GM18867 (cell line): ENCODE data around the gene SLC38A10.

ENCODE experiments used
- ATAC-seq: cut with Tn5 transposase; IDR thresholded peaks from one replicate; pipeline ENCODE4 v1.9.1; 2021; ENCODE audit warnings: mild to moderate bottlenecking, moderate library complexity; ENCODE audit not compliant: unreplicated experiment

Gene SLC38A10

GRCh38 chr17:81244358-81245023, 50.6 kb downstream of the SLC38A10 start:
- ATAC-seq = no peak

GRCh38 chr17:81243333-81243664, 51.8 kb downstream of the SLC38A10 start:
- ATAC-seq = no peak

DNA sequence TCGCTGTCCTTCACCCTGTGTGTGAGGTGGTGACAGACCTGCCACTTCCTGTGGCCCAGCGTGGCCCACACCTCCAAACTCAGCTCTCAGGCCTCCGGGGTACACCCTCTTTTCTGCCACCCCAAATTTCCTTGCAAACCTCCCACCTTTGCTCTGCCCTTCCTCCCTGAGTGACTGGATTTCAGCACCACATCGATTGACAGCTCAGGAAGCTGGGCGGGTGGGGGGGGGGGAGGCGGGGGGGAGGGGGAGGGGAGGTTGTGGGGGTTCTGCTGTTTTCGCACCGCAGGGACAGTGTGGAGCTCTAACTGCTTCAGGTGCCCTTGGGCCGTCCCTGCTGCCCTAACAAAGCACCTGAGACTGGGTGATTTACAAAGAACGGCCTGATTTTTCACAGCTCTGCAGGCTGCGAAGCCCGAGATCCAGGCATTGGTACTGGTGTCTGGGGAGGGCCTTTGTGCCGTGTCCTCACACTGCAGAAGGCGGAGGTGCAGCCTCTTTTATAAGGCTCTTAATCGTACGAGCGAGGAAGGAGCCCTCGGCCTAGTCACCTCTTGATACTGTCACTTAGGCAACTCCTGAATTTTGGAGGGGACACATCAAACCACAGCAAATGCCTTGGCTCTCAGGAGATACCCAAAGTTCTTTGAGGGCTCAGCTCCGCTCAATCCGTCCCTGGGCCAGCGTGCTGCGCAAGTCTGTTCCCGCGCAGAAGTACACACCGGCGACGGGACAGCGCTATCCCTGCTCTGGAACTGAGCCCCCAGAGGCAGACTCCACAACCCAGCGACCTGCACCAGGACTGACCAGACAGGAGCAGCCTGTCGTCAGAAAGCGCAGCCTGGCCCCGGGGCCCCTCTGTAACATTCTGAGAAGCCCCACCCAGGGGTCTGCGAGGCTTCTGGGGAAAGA, 52.4 kb downstream of the SLC38A10 start:
- ATAC-seq = no peak

GRCh38 chr17:81241648-81242420, 53.3 kb downstream of the SLC38A10 start:
- ATAC-seq = no peak

GRCh38 chr17:81241203-81241602, 53.9 kb downstream of the SLC38A10 start:
- ATAC-seq = no peak

DNA sequence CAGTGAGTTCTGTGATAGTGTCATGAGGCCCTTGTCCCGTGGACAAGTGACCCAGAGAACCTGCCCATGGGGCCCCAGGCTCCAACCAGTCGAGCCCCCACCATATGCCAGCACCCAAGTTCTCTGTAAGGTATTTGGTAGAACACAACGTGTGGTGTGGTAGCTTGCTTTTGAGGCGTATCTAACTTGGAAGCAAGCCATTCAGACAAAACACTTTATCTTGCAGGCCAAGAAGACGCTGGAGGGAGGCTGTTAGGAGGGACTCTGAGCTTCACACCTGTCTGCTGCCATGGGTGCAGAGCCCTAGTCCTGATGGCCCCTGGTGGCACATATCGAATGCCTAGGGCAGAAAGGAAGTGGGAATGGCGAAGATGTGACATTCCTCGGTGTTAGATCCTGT, 54.3 kb downstream of the SLC38A10 start:
- no peak for ATAC-seq

GRCh38 chr17:81239714-81240555, 55.2 kb downstream of the SLC38A10 start:
- ATAC-seq = no peak

DNA sequence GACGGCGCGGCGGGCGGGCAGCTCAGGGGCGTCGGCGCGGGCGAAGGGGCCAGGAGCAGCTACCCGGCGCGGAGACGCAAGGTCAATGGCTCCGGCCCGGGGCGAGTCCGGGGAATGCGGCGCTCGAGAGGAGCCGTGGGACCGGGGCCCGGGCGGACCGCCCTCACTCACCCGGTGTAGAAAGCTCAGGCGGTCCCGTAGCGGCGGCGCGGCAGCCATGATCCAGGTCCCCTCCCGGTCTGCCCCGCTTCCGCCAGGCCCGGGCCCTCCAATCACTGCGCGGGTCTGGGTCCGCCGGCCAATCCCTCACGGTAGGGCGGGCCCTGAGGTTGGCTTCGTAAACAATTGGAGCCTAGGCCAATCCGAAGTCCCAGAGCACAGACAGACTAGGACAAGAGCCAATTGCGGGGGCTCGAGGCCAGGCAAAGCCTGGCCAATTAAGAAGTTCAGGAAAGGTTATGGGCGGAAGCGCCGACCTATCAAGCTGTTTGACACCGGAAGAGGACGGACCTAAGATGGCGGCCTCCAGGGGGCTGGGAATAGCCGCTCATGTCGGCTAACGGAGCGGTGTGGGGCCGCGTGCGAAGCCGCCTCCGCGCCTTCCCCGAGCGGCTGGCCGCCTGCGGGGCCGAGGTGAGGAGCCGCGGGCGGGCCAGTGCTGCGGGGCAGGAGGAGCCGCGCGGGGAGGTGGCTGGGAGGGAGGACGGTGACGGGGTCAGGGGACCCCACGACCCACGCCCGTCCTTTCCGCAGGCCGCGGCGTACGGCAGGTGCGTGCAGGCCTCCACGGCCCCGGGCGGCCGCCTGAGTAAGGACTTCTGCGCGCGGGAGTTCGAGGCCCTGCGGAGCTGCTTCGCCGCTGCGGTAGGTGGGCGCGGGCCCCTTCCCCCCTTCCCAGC, 56.0 kb downstream of the SLC38A10 start, which contains the start of the genes NDUFAF8 and TEPSIN:
Gene NDUFAF8, plus strand, starts transcription at position 504 of the 899 bp plus-strand sequence. Its CDS starts 46 bp downstream, at position 550.
Gene TEPSIN, minus strand, starts transcription at position 241 of the 899 bp plus-strand sequence. Its CDS starts 22 bp downstream, at position 219.
- ATAC-seq = peak; percentile 87

GRCh38 chr17:81238490-81238814, 56.7 kb downstream of the SLC38A10 start:
- peak; percentile 4 for ATAC-seq

DNA sequence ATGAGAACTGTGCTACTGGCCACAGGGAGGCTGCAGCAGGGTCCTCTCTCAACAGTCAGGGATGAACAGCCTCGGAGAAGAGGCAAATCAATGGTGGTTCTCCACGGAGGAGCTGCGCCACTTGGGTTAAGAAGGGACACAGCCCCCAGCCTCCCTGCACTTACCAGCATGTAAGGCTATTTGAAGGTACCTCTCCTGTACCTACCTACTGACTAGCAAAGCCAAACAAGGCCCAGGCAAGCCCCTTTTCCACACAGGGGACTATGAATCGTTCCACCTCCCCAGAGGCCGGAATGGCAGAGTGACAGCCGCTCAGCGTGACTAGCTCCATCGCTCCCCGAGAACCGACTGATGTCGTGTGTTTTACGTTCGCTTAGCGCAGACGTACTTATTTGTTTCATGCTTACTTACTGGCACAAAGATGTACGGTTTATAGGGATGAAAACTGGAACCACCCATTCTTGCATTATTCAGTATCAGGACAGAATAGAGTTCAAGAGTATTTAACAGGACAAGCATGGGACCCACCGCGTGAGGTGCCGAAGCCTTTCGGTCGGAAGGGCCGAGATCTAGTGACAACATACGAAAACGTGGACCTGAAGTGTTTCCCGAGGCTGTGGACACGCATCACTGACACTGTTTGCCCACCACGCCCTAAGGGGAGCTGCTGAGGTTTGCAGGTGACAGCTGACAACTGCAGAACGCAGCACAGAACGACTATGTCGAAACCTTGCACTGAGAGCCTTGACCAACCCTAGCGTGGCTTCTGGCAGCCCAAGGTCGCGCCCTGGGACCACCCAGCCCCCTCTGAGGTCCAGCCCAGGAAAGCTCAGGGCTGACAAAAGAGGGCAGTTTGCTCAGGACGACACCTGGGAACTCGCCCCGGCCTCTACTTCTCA, 57.3 kb downstream of the SLC38A10 start:
- ATAC-seq = no peak

- no peak for ATAC-seq
These were observed 58.3 kb downstream of the SLC38A10 start for GRCh38 chr17:81236784-81237183.

DNA sequence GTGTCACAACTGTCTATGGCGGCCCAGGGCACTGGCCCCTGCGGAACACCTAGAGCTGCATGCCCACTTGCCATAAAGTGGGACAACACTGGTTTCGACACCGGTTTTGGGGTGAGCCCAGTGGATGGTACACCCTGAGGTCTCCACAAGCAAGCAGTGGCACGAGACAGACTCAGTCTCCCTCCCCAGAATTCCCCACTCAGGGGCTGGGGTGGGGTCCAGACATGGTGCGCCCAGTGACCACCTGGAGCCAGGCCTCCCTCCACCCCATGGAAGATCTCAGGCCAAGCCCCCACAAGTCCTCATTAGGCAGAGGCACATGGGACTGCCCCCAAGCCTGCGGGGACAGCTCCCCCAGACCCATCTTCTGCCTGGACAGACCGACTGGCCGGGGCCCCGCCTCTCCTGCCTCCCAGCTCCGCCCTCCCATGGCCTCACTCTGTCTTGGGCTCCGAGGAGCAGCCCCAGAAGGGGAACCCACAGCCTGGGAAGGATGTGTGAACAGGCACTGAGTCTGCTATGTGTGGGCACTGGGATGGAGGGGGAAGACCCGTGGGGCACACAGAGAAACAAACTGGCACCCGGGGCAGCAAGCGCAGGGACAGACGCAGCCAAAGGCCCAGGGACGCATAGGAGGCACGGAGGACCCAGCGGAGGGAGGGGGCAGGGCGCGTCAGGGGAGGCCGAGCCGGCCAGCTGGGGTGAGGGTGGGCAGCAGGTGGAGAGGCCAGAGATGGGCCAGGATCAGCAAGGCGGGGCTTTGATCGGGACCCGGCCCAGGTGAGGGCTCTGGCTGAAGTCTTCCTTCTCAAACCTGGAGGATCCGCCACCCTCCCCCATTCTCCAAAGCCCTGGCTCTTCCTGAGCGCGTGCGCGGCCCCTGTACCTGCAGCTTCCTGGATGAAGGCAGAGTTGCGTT, 59.0 kb downstream of the SLC38A10 start:
- ATAC-seq = no peak

DNA sequence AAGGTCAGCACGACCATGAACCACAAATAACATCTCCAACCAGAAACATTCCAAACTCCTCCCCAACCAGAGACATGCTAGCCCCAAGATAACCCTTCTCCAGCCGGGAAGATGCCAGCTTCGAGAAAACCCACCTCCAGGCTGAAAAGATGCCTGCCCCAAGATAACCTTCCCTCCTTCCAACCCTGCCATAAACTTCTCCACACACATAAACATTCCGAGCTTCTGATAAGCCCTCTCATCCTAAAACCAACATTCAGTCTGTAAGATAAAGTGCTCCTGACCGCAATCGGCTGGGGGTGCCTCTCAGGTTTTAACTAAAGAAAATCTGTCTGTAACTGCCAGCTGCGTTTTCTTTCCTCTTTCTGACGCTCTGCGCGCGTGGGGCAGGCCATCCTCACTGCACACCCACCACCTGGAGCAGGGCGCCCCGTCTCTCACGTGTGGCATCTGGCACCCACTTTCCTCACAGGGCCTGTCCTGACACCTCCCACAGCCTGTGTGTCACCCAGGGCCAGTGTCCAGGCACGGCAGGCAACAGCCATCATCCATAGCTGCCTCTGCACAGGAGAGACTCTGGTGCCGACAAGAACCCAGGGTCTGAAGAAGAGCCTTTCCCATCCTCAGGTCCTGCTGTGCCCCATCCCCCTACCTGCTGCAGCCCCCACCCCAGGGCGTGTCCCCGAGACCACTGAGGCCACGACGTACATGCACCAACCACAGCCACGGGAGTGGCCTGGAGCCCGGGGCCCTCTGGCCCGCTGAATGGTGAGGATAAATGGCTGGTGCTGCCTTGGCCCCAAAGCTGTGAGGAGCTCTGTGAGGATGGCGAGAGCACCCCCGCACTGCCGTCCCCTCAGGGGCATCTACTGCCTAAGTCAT, 59.9 kb downstream of the SLC38A10 start:
- no peak for ATAC-seq

DNA sequence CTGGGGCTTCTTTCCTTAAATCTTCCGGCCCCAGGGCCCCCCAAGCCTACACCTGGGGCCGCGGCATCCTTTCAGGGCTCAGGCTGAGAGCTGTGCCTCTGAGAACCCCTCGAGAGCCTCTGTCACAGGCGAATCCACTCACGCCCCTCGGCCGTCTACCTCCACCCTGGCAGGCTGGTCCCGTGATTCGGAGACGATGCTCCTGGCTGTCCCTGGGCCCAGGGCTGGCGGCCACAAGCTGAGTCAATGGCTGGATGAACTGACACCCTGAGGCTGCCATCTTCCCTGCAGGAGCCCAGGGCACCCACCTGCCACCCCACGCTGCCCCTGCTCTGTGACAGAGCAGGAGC, 60.6 kb downstream of the SLC38A10 start:
- no peak for ATAC-seq

- ATAC-seq = no peak
These were observed 61.1 kb downstream of the SLC38A10 start for GRCh38 chr17:81233811-81234505.

DNA sequence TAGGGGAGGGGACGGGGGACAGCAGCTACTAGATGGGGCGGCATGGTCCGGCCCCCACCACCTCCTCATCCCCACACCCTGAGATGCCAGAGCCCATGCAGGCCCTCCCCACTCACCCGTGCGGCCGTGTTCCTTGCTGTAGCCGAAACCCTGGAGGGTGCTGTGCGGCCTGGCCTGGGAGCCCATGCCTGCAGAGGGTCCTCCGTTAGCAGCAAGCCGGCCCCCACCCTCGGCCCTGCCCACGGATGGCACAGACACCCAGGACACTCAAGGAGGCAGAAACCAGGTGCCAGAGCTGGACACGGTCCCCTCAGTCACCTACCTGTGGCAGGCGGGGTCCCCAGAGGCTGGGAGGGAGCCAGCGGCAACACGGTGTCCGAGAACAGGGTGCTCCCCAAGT, 61.8 kb downstream of the SLC38A10 start:
- no peak for ATAC-seq
